ENCODE data around the gene KRT81. TPM values are rescaled to one million over a fixed set of nuclear protein-coding genes. Genes with fewer than 3 reads are reported as not detected.
A peak's percentile ranks its signal among the peaks of the same experiment; 100 is the strongest.

KRT81 gene
- total and polyA plus RNA-seq, 2 of the 4 experiments (the other 2 are of a cell fraction): under 0.01 to 0.05 TPM

GRCh38 chr12:52279422-52280318 lies 11.7 kb downstream of the KRT81 start:
- peaks cover under 1% of the 10 kb centered on the region; the same call in 1 of the 2 replicates for H3K27me3 ChIP-seq (ENCODE audit: control insufficient read depth, insufficient read depth, low read length)
- DNase-seq: peak; percentile 13
- H4K91ac ChIP-seq (ENCODE audit: insufficient read depth, low read depth, low read length): peak overlapping the region; percentile 100
- H3K4me2 ChIP-seq (ENCODE audit: low read depth, low read length): peak overlapping the region; percentile 19
- WGBS, 2 experiments (ENCODE audit: extremely low coverage in 2 of 2, insufficient read length in 1 of 2): 100% methylated on average over 2 of the region's 14 CpGs; no CpG with 5 or more reads in 1 of the 2 experiments
- in situ Hi-C loops (cut with MboI; ENCODE audit: low sequenced_read_pairs): no loop called here
- peaks cover 24% of the 10 kb centered on the region for H3K4me1 ChIP-seq (ENCODE audit: control insufficient read depth, insufficient read depth, low read length)
- POLR2A ChIA-PET (ENCODE audit: unreplicated experiment): interaction anchor here (0.9 kb wide), 1 partner anchor 42 kb away, joined by 3 read pairs; no protein-coding TSS in a partner anchor
- H3K9me3 ChIP-seq (ENCODE audit: control insufficient read depth, insufficient read depth, low read length): no peaks in the 10 kb centered on the region
- peak overlapping the region; percentile 95 for H2AK9ac ChIP-seq (replicated peaks; ENCODE audit: low read depth, low read length, poor library complexity)
- H3K4ac ChIP-seq (ENCODE audit: low read depth, low read length): peak overlapping the region; percentile 100
- CTCF ChIA-PET: interaction anchor here (0.6 to 2.9 kb wide), 29 partner anchors 9 to 1485 kb away, joined by 3 to 14 read pairs (median 4); partner anchors contain the start of gene KRT80
- peak overlapping the region; percentile 92 for H4K5ac ChIP-seq (ENCODE audit: low read depth, low read length)
- peak overlapping the region; percentile 100 for H2BK15ac ChIP-seq (ENCODE audit: low read depth, low read length)
- no peak overlapping the region for H3K4me3 ChIP-seq (ENCODE audit: insufficient read depth, low read depth, low read length)
- dilution Hi-C loops (cut with HindIII; ENCODE audit: low sequenced_read_pairs, unreplicated experiment): no loop called here
- H2BK5ac ChIP-seq (ENCODE audit: low read depth, low read length, poor library complexity, severe bottlenecking): peak overlapping the region; percentile 93
- H3K56ac ChIP-seq (ENCODE audit: extremely low read depth, insufficient read depth, low read length): peak overlapping the region; percentile 99
- ATAC-seq (ENCODE audit: low read depth): no peak
- intact Hi-C loops (cut with micrococcal nuclease): loop anchor here (1.0 to 10.0 kb wide), 5 partner anchors 47 to 595 kb away; partner anchors contain the start of gene KRT7
- peak overlapping the region; percentile 85 for H3K18ac ChIP-seq (ENCODE audit: low read depth, low read length)
- H3K23ac ChIP-seq (ENCODE audit: low read depth, low read length): peak overlapping the region; percentile 98
- peaks cover 0 to 8% of the 10 kb centered on the region in 2 experiments; a peak in 1 of 4 replicates for H3K79me1 ChIP-seq (ENCODE audit: low read depth in 1 of 2, low read length in 2 of 2)
- peak overlapping the region; percentile 91 for H3K27ac ChIP-seq (ENCODE audit: insufficient read depth, low read length)
- H4K20me1 ChIP-seq (ENCODE audit: insufficient read depth, low read length): peaks cover 5% of the 10 kb centered on the region; the same call in 1 of the 2 replicates
- peak overlapping the region; percentile 99 for H3K14ac ChIP-seq (replicated peaks; ENCODE audit: low read depth, low read length)
- H2BK120ac ChIP-seq (ENCODE audit: low read depth, low read length): peak overlapping the region; percentile 99
- peaks cover 47% of the 10 kb centered on the region for H3K9me1 ChIP-seq (ENCODE audit: insufficient read depth, low read length)
- peak overlapping the region; percentile 99 for H2BK20ac ChIP-seq (ENCODE audit: low read depth, low read length)
- BruUV-seq (replicated peaks): no TSS peak
- H4K8ac ChIP-seq (ENCODE audit: low read depth in 2 of 2, low read length in 2 of 2): peak overlapping the region; percentile 91 to 99
- peak overlapping the region; percentile 92 for H2AFZ ChIP-seq (replicated peaks; ENCODE audit: low read length, poor library complexity)
- peak overlapping the region; percentile 60 for H3K9ac ChIP-seq (ENCODE audit: low read depth, low read length)
- H3K36me3 ChIP-seq (ENCODE audit: control insufficient read depth, insufficient read depth, low read length): no peaks in the 10 kb centered on the region
- peak overlapping the region; percentile 100 for H2AK5ac ChIP-seq (ENCODE audit: low read depth, low read length)
- TF ChIP-seq MAZ (IDR thresholded peaks at IDR 0.05; ENCODE audit: borderline replicate concordance, low read depth, low read length): no peak
- TF ChIP-seq RAD21 (IDR thresholded peaks at IDR 0.05; ENCODE audit: low read length): no peak
- TF ChIP-seq CHD1 (IDR thresholded peaks at IDR 0.05; ENCODE audit: low read depth, low read length): no peak
- TF ChIP-seq MAFK (IDR thresholded peaks at IDR 0.05; ENCODE audit: low read depth, low read length): no peak
- TF ChIP-seq RCOR1 (IDR thresholded peaks at IDR 0.05; ENCODE audit: insufficient replicate concordance, low read length): no peak
- no peak for TF ChIP-seq ELK1 (IDR thresholded peaks at IDR 0.05; ENCODE audit: borderline replicate concordance, low read depth, low read length)
- TF ChIP-seq NFE2L2 (IDR thresholded peaks at IDR 0.05; ENCODE audit: low read depth, low read length): no peak
- TF ChIP-seq MXI1 (IDR thresholded peaks at IDR 0.05; ENCODE audit: borderline replicate concordance, low read depth, low read length): no peak
- TF ChIP-seq USF2 (IDR thresholded peaks at IDR 0.05; ENCODE audit: low read depth, low read length): no peak
- no peak for TF ChIP-seq RFX5 (IDR thresholded peaks at IDR 0.05; ENCODE audit: low read depth, low read length)
- TF ChIP-seq CTCF (conservative IDR thresholded peaks at IDR 0.05; ENCODE audit: low read depth, low read length): no peak
- no peak for TF ChIP-seq POLR2A (IDR thresholded peaks at IDR 0.05; ENCODE audit: low read depth, low read length)
- TF ChIP-seq BHLHE40 (IDR thresholded peaks at IDR 0.05; ENCODE audit: low read depth, low read length): no peak

Data from IMR-90 (cell line).